DMS79 (cell line): ENCODE measurements around the gene NUP85.
"Not testable (repeated sequence)": the region's sequence is repeated elsewhere in the genome, so short reads cannot be mapped to it uniquely, and the experiment has no call there.

ENCODE experiments used
- DNase-seq: peaks from one replicate; lab custom pipeline; 2025; lab: John Stamatoyannopoulos, UW

The NUP85 gene

DNA sequence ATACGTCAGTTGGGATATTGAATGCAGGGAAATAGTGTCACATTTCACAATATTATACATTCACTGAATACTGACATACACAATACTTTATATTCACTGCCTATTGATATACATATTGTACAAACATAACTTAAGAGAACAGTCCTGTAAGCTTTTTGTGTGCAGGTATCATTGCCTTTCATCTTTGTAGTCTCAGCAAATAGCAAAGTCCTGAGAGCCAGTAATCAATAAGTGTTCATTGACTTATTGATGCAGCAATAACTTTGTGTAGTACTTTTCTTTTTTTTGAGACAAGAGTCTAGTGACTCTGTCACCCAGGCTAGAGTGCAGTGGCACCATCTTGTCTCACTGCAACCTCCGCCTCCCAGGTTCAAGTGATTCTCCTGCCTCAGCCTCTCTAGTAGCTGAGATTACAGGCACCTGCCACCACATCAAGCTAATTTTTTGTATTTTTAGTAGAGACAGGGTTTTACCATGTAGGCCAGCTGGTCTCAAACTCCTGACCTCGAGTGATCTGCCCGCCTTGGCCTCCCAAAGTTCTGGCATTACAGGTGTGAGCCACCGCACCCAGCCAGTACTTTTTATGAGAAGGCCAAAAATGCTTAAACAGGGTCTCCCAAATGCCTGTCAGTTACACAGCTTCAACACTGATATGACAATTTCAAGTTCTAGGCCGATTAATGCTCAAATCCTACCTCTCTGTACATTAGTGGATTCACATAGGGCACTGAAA lies 5.4 kb upstream of the NUP85 start:
- no peak for DNase-seq

DNA sequence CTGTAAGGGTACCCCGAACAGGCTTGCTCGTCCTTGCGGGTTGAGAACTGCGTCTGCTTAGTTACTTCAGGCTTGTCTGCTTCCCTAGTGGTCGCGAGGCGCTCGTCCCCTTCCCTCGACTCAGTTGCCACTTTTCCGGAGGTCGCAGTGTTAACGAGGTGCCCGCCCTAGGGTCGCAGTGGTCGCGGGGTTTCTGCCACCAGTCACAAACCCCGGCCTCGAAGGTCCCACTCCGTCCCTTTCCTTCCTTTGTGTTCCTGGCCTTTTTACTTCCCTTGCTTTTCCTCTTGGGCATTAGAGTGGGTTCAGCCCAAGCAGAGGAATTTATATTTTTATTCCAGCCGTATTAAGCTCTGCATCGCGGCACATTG lies 299 bp downstream of the NUP85 start:
- no peak for DNase-seq

DNA sequence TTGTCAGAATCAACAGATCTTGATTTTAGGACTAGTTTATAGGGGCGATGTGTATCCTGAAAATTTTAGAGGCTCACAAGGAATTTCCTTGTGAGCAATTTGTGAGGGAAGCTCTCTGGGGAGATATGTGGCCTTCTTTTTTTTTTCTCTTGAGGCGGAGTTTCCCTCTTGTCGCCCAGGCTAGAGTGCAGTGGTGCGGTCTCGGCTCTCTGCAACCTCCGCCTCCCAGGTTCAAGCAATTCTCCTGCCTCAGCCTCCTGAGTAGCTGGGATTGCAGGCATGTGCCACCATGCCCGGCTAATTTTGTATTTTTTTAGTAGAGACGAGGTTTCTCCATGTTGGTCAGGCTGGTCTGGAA lies 1.6 kb downstream of the NUP85 start:
- DNase-seq = not testable (repeated sequence)

DNA sequence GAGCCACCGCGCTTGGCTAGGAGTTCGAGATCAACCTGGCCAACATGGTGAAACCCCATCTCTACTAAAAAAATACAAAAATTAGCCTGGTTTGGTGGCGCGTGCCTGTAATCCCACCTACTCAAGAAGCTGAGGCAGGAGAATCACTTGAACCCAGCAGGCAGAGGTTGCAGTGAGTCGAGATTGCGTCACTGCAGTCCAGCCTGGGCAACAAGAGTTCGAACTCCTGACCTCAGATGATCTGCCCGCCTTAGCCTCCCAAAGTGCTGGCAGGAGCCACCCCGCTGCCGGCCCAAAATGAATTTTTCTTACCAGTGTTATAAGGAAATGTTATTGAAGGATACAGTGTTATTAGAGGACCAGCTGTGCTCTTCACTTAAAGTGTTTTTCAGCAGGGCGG lies 2.3 kb downstream of the NUP85 start:
- no peak for DNase-seq

DNA sequence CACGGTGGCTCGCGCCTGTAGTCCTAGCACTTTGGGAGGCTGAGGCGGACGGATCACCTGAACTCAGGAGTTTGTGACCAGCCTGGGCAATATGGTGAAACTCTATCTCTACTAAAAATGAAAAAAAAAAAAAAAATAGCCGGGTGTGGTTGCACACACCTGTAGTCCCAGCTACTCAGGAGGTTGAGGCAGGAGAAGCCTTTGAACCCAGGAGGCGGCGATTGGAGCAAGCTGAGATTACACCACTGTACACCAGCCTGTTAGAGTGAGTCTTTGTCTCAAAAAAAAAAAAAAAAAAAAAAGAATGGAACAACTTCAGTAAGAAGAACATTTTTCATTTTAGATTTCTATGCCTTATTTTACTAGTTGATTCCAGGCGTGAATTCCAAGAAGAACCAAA lies 2.7 kb downstream of the NUP85 start:
- no peak for DNase-seq

DNA sequence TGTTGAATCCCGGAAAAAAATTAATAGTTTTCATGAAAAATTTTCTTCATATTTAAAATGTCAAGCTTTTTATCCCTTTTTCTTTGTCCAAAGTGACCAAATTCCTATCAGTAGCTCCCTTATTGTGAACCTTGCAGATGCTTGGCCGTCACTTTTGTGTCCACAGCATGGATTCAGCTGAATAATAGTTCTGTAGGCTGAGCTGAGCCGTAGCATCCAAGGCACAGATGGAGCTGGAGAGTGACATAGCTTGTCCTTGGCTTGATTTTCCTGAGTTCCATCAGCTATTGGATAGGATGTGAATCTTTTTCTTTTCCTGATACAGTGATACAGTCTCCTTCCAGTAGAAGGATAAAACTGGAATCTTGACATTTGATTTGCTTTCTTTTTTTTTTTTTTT lies 3.6 kb downstream of the NUP85 start:
- DNase-seq = no peak

DNA sequence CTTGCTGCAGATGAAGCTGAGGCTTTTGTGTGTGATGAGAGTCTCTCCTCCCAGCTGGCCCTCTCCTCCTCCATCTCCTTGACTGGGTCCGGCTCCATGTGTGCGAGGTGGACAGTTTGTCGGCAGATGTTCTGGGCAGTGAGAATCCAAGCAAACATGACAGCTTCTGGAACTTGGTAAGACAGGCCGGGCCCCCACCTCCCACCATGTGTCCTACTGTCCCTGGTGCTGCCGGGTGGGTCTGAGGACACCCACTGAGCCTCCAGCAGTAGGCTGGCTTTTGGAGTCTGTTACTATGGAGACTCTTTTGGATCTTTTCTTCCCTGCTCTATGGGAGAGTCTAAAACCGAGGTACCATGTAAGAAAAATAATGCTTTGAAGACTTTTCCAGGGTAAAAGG lies 12.7 kb downstream of the NUP85 start:
- DNase-seq = no peak

DNA sequence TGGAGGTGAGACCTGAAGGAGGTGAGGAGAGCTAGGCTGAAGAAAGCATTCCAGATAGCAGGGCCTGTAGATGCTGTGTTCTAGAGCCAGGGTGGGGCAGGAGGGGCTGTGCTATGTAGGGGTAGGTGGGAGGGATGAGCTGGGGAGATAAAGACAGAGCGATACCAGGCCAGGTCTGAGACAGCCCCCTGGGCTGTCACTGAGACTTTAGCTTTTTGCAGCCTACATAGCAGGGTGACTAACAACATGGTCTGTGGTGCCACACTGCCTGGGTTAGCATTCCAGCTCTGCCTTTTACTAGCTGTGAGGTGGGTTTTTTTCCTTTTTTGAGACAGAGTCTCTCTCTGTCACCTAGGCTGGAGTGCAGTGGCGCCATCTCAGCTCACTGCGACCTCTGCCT lies 14.3 kb downstream of the NUP85 start:
- DNase-seq = no peak

DNA sequence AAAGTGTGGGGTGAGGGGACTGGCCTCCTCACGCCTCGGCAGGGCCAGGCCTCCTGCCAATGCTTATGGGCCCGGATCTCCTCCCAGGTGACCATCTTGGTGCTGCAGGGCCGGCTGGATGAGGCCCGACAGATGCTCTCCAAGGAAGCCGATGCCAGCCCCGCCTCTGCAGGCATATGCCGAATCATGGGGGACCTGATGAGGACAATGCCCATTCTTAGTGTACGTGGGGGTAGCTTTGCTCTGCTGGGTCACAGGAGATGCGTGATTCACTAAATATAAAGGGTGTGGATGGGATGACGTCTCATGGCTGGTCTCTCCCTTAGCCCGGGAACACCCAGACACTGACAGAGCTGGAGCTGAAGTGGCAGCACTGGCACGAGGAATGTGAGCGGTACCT lies 19.5 kb downstream of the NUP85 start:
- no peak for DNase-seq

DNA sequence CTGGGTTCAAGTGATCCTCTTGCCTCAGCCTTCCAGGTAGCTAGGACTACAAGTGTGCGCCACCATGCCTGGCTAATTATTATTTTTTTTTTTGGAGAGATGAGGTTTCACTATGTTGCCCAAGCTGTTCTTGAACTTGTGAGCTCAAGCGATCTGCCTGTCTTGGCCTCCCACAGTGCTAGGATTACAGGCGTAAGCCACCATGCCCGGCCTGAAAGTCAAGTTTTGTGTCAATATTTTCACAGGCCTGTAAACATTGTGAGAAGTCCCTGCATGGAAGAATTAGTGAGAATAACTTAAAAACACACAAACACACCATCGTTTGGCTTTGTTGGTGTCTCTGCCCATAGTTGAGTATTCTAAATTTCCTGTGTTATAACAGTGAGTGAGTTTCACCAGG lies 22.2 kb downstream of the NUP85 start:
- DNase-seq = no peak

DNA sequence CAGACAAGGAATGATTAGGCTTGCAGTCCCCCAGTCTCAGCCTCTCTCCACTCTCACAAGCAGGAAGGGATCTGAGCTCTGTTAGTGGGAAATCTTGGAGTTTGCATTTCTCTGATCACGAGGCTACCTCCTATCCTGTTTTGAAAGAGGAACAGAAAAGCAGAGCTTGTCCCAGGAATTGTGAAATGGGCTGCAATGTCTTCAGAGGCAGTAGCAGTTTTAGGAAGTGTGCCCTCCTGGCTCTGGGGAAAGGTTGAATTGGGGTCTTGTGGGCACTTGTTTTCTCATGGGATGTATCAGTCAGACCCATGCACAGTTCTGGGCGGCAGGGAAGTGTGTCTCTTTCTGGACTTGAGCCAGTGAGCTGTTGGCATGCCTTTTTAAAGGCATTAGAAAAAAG lies 22.8 kb downstream of the NUP85 start:
- no peak for DNase-seq

DNA sequence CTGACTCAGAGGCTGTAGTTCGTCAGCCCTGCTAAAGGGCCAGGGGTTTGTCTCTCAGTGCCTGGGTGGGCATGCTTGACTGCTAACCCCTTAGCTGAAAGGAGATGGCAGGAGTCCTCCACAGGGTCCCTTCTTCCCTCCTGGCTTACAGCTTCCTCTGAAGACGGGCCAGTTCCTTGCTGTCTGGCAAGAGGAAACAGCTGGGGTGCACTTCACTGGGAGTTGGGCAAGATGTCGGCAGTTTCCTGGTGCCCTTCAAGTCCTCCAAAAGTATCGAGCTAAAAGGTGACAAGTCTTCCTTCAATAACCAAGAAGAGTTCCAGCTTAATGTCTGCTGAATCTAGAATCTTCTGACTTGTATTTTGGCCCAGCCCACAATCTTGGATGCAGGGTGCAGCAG lies 23.4 kb downstream of the NUP85 start:
- no peak for DNase-seq

DNA sequence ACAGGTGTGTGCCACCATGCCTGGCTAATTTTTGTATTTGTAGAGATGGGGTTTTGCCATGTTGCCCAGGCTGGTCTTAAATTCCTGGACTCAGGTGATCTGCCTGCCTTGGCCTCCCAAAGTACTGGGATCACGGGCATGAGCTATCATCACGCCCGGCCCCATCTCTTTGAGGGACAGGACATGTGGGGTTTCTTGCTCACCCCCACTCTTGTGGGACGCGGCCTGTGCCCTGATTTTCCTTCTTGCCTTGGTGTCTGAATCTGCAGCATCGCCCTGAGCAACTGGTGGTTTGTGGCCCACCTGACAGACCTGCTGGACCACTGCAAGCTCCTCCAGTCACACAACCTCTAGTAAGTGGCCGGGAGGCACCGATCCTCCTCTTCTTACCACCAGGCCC lies 25.6 kb downstream of the NUP85 start:
- no peak for DNase-seq

DNA sequence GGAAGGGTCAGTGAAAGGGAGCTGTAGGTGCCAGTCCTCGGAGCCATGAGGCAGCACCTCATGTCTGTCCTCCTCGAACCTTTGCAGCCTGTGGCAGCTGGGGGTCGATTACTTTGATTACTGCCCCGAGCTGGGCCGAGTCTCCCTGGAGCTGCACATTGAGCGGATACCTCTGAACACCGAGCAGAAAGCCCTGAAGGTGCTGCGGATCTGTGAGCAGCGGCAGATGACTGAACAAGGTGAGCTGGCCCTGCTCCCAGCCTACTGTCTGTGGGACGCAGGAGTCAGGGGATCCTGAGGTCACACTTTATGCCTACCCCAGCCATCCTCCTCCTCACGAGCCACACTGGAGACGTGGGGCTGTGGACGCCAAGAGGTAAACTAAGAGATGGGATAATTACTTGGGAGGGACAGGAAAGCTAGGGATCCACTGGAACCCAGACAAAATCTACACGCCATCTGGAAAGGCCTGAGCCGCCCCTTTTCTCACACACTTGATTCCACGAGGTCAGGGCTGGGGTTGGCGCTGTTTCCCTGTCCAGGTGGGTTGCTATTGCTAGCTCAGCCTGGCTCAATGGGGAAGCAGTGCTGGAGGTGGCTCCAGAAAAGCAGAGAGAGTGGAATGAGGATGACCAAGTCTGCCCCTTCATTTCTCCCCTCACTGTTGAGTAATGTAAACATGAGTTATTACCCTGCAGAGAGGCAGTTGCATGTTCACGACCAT lies 26.4 kb downstream of the NUP85 start:
- no peak for DNase-seq

DNA sequence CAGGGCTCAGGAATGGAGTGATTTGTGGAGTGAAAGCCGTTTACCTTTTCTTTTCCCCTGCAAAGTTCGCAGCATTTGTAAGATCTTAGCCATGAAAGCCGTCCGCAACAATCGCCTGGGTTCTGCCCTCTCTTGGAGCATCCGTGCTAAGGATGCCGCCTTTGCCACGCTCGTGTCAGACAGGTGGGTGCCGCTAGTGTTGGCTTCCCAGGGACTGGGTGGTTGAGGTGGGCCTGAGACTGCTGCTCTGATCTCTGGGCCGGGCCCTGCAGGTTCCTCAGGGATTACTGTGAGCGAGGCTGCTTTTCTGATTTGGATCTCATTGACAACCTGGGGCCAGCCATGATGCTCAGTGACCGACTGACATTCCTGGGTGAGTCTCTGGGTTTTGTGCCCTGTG lies 27.3 kb downstream of the NUP85 start:
- no peak for DNase-seq

DNA sequence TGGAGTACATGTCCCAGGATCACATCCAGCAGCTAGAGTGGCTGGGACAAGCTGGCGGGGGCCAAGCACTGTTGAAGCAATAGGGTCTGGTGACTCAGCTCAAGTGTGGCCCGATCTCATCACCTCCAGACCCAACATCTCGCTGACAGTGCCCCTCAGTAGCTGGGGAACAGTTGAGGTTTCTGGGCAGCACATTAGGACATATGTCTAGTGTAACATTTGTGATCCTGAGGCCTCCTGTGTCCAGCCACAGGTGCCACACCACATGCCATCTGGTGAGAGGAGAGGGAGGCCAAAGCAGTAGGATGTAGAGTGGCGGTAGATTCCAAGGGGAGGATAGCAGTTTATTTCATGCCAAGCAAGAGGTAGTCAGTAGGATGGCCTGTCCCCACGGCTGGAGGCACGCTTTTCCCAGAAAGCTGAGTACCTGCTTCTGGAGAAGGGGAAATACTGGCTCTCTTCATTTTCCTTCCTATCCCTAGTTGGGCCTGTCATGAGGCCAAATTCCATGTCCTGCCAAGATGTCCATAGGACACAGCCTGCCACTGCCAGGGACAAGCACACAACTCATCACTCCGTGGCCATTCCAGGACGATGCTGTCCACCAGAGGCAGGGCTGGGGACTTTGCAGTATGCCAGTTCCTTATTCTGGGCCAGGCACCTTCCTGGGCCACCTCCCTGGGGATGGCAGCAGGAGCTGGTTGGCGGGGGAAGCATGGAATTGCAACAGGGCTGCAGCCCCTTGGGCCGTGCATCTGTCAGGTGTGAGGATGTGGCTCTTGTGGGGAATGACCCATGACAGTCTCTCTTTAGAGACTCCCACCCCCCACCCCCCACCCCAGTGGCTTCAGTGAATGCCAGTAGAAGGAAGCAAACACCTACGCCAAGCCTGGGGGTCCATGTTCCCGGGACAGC lies 31.9 kb downstream of the NUP85 start:
- no peak for DNase-seq

DNA sequence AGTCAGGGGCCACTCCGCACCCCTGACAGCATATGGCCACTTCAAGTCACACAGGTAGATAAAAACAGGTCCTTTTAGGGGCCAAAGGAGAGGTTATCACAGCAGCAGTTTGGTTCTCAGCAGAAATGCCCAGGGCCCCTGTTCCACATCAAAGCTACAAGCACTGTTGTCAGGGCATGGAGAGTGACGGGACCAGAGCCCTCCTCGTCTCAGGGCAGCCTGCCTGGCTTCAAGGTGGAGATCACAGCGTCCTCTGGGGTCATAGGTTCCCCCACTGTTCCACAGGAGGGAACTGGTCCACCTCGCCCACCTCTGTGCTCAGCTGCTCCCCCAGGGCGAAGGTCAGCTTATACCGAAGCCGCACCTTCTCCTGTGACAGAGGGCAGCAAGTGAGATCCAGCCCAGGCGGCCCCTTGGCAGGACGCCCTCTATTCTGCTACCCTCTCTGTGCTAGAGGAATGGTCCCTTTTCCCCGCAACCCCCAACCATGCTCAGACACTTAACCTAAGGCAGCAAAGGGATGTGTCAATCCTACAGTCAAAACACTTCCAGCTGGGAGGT lies 32.6 kb downstream of the NUP85 start:
- DNase-seq = no peak

DNA sequence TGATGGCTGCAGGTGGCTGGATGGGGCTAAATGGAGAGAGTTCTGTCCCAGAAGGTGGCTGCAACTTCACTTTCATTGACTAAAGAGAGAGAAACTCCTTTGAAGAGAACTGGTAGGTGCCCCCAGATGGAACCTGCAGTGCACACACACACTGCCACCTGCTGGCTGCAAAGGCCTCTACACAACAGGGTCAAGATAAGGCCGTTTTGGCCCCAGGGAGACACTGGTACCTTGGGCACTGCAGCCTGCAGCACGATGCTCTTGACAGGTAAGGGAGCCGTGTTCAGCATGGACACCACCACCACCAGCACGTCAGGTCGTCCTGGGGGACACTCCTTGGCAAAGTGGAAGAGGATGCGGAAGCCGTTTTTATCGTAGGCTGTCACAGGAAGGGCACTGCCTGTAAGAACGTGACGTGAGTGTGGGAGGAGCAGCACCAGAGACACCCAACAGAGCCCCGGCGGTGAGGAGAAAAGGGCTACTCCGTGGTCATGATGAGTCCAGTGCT lies 33.3 kb downstream of the NUP85 start:
- no peak for DNase-seq

DNA sequence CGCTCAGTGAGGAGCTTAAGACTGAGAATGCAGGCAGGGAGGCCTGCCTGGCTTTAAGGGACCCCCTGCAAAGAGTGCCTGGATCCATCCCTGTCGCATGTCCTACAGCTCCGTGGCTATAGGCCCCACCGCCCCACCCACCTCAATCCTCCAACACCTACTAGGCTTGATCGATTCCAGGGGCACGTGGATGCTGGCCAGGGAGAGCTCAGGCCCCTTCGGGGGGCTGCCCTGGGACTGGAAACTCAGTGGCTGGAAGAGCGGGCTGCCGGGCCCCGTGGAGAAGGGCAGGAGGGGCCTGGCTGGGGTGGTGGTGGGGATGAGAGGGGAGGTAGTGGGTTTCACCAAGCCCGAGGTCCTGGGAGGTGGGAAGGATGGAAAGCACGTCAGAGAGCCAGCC lies 33.7 kb downstream of the NUP85 start:
- no peak for DNase-seq

DNA sequence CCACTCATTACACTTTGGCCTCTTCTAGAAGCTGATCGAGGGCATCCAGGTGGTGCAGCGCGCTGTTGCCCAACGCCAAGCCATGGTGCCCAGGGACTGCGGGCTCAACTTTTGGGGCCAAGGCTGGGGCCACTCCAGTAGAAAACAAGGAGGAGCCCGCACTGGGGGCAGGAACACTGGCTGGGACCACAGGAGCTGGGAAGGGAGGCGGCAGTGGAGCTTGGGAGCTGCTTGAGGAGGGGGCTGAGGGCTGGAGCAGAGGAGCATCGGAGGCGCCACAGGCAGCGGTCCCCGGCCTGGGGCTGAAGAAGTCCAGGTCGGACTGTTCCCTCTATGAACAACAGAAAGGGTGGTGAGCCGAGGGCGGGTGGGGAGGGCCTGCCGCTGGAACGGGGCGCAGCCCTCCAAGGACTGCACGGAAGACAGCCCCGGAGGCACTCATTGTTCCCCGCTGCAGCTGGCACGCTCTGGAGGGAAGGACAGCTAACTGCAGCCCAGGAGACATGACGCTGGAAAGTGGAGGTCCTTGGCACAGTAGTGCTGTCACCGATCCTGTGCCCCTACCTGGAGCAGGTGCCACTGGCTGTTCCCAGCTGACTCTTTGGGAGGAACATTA lies 34.4 kb downstream of the NUP85 start:
- DNase-seq = no peak

DNA sequence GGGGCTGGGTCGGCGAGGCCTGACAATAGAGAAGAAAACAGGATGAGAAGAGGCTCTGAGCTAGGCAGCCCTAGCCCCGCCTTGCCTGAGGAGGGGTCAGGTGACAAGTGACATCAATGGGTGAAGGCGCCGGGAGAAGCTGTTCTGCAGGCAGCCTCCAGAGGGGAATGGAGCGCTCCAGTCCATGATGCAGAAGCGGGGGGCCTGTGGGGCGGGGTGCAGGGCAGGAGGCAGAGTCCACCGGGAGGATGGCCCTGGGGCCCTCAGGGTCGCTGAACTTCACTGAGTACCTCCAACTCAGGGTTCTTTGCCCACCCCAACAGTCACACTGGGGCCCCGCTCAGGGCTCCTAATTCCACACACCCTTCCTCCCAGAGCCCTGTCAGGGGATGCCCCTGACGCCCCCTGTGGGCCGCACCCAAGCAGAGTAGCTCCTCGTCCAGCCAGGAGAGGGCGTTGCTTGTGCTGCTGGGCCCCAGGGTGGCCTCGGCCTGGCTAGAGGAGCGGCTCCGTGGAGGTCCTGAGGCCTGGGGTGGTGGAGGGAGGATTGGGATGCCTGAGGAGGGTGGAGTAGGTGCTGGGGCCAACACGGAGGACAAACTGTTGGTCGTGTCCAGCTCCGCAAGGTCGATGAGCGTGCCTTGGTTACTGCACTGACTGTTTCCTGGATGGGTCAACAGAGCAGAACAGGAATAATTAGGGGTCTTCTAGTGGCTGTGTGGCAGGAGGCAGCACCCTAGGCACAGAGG lies 35.1 kb downstream of the NUP85 start:
- DNase-seq = no peak

DNA sequence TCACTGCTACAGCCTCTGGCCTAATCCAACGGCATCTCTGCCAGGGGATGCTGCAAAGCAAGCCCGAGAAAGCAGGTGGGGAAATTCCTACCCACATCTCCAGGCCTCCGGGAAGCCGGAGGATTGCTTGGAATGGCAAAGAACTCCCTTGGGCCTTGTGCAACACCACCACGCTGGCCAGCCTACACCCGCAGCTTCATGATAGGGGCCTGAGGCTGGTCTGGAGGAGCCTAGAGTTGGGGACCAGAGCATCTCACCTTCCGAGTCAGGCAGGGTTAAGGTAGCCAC lies 35.6 kb downstream of the NUP85 start:
- no peak for DNase-seq
